Caco-2 (cell line): Measurements from ENCODE around the gene TSBP1. TPM values are rescaled to one million over a fixed set of nuclear protein-coding genes. Genes with fewer than 3 reads are reported as not detected.

ENCODE experiments used
- BruUV-seq: library from RNA; stranded (reverse); fragments of 400-500 nt; replicated peaks from 2 replicates; lab custom pipeline; 2021; lab: Mats Ljungman, UMichigan
- CTCF ChIA-PET: fragments of 300-600 bp; sonication (Branson Sonifier 250); formaldehyde crosslinking; loops from one replicate; lab custom pipeline; 2022; ENCODE audit warnings: antibody characterized with exemption; lab: Charles Lee
- POLR2A ChIA-PET: fragments of 300-600 bp; sonication (Branson Sonifier 250); formaldehyde crosslinking; loops from one replicate; lab custom pipeline; 2022; ENCODE audit warnings: antibody characterized with exemption; lab: Charles Lee
- DNase-seq, 2 experiments: peaks; one replicate each; pipeline versions ENCODE4 v3.0.0 to v3.0.0-alpha.2; 2020 to 2022
- H3K27me3 ChIP-seq: replicated peaks from 2 replicates; pipeline ENCODE4 v1.6.0; 2011; ENCODE audit warnings: low read length; ENCODE audit not compliant: control insufficient read depth, insufficient read depth
- H3K36me3 ChIP-seq: 2 replicates; pipeline ENCODE4 v1.5.1; 2011; ENCODE audit warnings: low read length; ENCODE audit not compliant: control insufficient read depth, insufficient read depth
- H3K4me1 ChIP-seq: fragments of 250-450 bp; sonication (Bioruptor Pico); 2 replicates; pipeline ENCODE4 v1.5.1; 2020; ENCODE audit warnings: mild to moderate bottlenecking
- H3K4me3 ChIP-seq: 2 replicates; pipeline ENCODE4 v1.5.1; 2011; ENCODE audit warnings: low read depth, mild to moderate bottlenecking, control low read depth, low read length
- H3K9me3 ChIP-seq: fragments of 250-450 bp; sonication (Bioruptor Pico); 2 replicates; pipeline ENCODE4 v1.5.1; 2020; ENCODE audit warnings: mild to moderate bottlenecking, moderate library complexity
- H3K27ac Mint-ChIP-seq: one replicate; pipeline ENCODE4 v1.8.0; 2022; ENCODE audit warnings: mixed read lengths; ENCODE audit not compliant: unreplicated experiment
- H3K27me3 Mint-ChIP-seq: one replicate; pipeline ENCODE4 v1.8.0; 2022; ENCODE audit warnings: mixed read lengths; ENCODE audit not compliant: insufficient read depth, unreplicated experiment
- H3K36me3 Mint-ChIP-seq: one replicate; pipeline ENCODE4 v1.8.0; 2022; ENCODE audit warnings: mild to moderate bottlenecking, mixed read lengths; ENCODE audit not compliant: insufficient read depth, unreplicated experiment
- H3K4me1 Mint-ChIP-seq: one replicate; pipeline ENCODE4 v1.8.0; 2022; ENCODE audit warnings: low read depth, mixed read lengths; ENCODE audit not compliant: unreplicated experiment
- H3K4me3 Mint-ChIP-seq: one replicate; pipeline ENCODE4 v1.8.0; 2022; ENCODE audit warnings: mild to moderate bottlenecking, moderate library complexity, mixed read lengths; ENCODE audit not compliant: unreplicated experiment
- H3K9me3 Mint-ChIP-seq: one replicate; pipeline ENCODE4 v1.8.0; 2022; ENCODE audit warnings: mixed read lengths; ENCODE audit not compliant: unreplicated experiment
- intact Hi-C: fragments of 100-400 bp; cut with micrococcal nuclease; formaldehyde crosslinking; loops from one replicate; pipeline ENCODE4 v1.10.0; 2022; ENCODE audit not compliant: unreplicated experiment
- total RNA-seq: library from RNA; stranded (reverse); gene quantifications from 2 replicates; pipeline ENCODE4 v1.2.3, GENCODE V29; 2022
- TF ChIP-seq, protein P1 (sequence below), 2 experiments: fragments of 200-600 bp in 1 of 2; IDR thresholded peaks; 1 replicate in 1 of 2; 2 replicates in 1 of 2; pipeline versions ENCODE4 v1.5.1 to v1.8.0; 2011 to 2022; ENCODE audit warnings: antibody characterized with exemption in 1 of 2, control low read depth in 1 of 2, inconsistent platforms in 1 of 2, low read depth in 1 of 2, low read length in 1 of 2, mild to moderate bottlenecking in 1 of 2, moderate library complexity in 1 of 2; ENCODE audit not compliant: insufficient read depth in 1 of 2, severe bottlenecking in 1 of 2, unreplicated experiment in 1 of 2

Gene TSBP1
- total RNA-seq, 1 experiment from 2014 or later, result not detected

DNA sequence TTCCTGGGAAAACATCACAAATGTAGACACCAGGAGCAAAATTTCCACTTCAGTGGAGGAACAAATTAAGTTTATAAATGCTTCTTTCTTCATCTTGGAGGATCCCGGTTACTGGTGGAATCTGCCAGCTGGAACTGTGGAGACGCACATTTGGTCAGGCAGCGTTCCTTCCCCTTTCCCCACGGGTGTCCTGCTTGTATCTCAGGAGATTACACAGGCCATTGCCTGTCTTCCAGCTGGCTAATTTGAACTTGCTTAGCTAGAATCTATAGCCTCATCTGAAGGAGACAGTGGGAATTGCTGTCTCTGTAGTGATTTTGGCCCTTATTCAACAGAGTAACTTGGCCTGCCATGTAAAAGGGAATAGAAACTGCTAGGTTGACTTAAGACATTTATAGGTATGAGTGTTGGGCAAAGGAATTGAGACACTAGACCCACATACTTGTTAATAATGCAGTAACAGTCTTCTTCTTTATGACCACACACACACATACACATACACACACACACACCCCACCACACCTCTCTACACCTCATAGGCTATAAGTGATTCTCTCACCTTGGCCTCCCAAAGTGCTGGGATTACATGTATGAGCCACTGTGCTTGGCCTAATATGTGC, 34.4 kb downstream of the TSBP1 start:
- BruUV-seq, result no TSS peak
- no peaks in the 10 kb centered on the region for H3K9me3 Mint-ChIP-seq
- DNase-seq, result no peak
- H3K4me1 ChIP-seq, result peaks cover 3% of the 10 kb centered on the region
- H3K27me3 Mint-ChIP-seq, result no peaks in the 10 kb centered on the region
- intact Hi-C loops, result no loop called here
- H3K27ac Mint-ChIP-seq, result no peak overlapping the region
- no peak overlapping the region for H3K4me3 ChIP-seq
- H3K4me3 Mint-ChIP-seq, result no peak overlapping the region
- no peaks in the 10 kb centered on the region for H3K36me3 ChIP-seq
- CTCF ChIA-PET, result no interaction called here
- POLR2A ChIA-PET, result no interaction called here
- TF ChIP-seq, protein P1, sequence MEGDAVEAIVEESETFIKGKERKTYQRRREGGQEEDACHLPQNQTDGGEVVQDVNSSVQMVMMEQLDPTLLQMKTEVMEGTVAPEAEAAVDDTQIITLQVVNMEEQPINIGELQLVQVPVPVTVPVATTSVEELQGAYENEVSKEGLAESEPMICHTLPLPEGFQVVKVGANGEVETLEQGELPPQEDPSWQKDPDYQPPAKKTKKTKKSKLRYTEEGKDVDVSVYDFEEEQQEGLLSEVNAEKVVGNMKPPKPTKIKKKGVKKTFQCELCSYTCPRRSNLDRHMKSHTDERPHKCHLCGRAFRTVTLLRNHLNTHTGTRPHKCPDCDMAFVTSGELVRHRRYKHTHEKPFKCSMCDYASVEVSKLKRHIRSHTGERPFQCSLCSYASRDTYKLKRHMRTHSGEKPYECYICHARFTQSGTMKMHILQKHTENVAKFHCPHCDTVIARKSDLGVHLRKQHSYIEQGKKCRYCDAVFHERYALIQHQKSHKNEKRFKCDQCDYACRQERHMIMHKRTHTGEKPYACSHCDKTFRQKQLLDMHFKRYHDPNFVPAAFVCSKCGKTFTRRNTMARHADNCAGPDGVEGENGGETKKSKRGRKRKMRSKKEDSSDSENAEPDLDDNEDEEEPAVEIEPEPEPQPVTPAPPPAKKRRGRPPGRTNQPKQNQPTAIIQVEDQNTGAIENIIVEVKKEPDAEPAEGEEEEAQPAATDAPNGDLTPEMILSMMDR (IDR thresholded peaks at IDR 0.05; ENCODE audit: insufficient read depth in 1 of 2, low read depth in 1 of 2, low read length in 1 of 2, severe bottlenecking in 1 of 2, unreplicated experiment in 1 of 2), result no peak
- no peaks in the 10 kb centered on the region for H3K36me3 Mint-ChIP-seq
- peaks cover 6% of the 10 kb centered on the region for H3K4me1 Mint-ChIP-seq
- H3K9me3 ChIP-seq, result no peaks in the 10 kb centered on the region
- H3K27me3 ChIP-seq, result no peaks in the 10 kb centered on the region

- DNase-seq, result peak; percentile 51 to 59
- TF ChIP-seq, protein P1 (IDR thresholded peaks at IDR 0.05; ENCODE audit: insufficient read depth in 1 of 2, low read depth in 1 of 2, low read length in 1 of 2, severe bottlenecking in 1 of 2, unreplicated experiment in 1 of 2), result no peak
- ChIA-PET CTCF (no interaction called here), POLR2A (interaction anchor here (0.6 to 1.2 kb wide), 2 partner anchors 137 to 639 kb away, joined by 3 to 4 read pairs; no protein-coding TSS in a partner anchor)
- Mint-ChIP-seq H3K4me1 (peaks cover 14% of the 10 kb centered on the region), H3K36me3 (no peaks in the 10 kb centered on the region), H3K4me3 (no peak overlapping the region), H3K27ac (no peak overlapping the region), H3K9me3 (no peaks in the 10 kb centered on the region), H3K27me3 (no peaks in the 10 kb centered on the region)
- no peaks in the 10 kb centered on the region for H3K27me3 ChIP-seq
- H3K4me3 ChIP-seq, result no peak overlapping the region
- intact Hi-C loops, result no loop called here
- no peaks in the 10 kb centered on the region for H3K36me3 ChIP-seq
- BruUV-seq, result no TSS peak
- H3K4me1 ChIP-seq, result peaks cover 12% of the 10 kb centered on the region
- H3K9me3 ChIP-seq, result no peaks in the 10 kb centered on the region
Measured at GRCh38 chr6:32332433-32332832, 39.3 kb downstream of the TSBP1 start.

DNA sequence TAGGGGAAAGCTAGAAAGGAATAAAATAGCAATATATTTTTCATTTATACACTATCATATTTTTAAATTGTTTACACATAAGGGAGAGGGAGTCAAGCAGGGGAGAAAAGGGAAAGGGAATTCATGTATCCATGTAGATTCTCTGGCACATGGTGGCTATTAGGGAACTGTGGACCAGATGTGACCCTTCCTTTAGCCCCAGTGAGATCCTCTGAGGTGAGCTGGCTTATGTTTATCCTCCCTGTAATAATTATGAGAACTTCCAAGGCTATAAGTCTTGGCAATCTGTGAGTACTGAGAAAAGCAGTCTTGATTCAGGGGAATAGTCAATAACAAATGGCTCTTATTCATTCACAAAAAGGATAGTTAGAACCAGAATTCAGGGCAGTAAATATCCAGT, 42.6 kb downstream of the TSBP1 start:
- Mint-ChIP-seq H3K36me3 (no peaks in the 10 kb centered on the region), H3K27ac (no peak overlapping the region), H3K27me3 (no peaks in the 10 kb centered on the region), H3K9me3 (no peaks in the 10 kb centered on the region), H3K4me3 (no peak overlapping the region), H3K4me1 (peaks cover 14% of the 10 kb centered on the region)
- Histone ChIP-seq H3K4me3 (no peak overlapping the region), H3K9me3 (no peaks in the 10 kb centered on the region), H3K4me1 (peaks cover 12% of the 10 kb centered on the region), H3K27me3 (no peaks in the 10 kb centered on the region), H3K36me3 (no peaks in the 10 kb centered on the region)
- ChIA-PET POLR2A (no interaction called here), CTCF (no interaction called here)
- TF ChIP-seq, protein P1 (IDR thresholded peaks at IDR 0.05; ENCODE audit: insufficient read depth in 1 of 2, low read depth in 1 of 2, low read length in 1 of 2, severe bottlenecking in 1 of 2, unreplicated experiment in 1 of 2), result no peak
- BruUV-seq, result no TSS peak
- intact Hi-C loops, result no loop called here
- no peak for DNase-seq
